ENCODE data around the gene MSI2. TPM values are rescaled to one million over a fixed set of nuclear protein-coding genes. Genes with fewer than 3 reads are reported as not detected.

Gene MSI2
- total RNA-seq, 6 experiments from 2014 or later: 12.0 to 22.6 (median 19.4) TPM

DNA sequence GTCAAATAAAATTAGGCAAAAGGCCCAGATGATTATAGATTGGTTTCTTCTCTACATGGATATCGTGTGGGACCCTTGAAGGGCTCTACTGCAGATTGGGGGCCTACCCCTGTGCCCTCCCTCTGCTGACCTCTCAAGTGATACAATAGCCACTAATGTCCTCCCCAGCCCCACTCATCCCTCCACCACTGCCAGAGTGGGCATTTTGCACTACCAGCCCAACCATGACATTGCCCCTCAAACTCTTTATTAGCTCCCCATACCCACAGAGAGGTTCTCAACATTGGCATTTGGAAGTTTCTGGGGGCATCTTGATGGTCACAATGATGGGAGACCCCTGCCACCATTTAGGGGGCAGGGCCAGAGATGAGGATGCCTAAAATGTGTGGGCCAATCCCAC lies 446.9 kb downstream of the MSI2 start:
- H3K4me3 ChIP-seq: no peak overlapping the region
- H3K9me3 ChIP-seq: no peaks in the 10 kb centered on the region
- intact Hi-C loops (cut with DNase I): no loop called here
- no peaks in the 10 kb centered on the region for H3K4me1 ChIP-seq
- TF ChIP-seq, protein P1, sequence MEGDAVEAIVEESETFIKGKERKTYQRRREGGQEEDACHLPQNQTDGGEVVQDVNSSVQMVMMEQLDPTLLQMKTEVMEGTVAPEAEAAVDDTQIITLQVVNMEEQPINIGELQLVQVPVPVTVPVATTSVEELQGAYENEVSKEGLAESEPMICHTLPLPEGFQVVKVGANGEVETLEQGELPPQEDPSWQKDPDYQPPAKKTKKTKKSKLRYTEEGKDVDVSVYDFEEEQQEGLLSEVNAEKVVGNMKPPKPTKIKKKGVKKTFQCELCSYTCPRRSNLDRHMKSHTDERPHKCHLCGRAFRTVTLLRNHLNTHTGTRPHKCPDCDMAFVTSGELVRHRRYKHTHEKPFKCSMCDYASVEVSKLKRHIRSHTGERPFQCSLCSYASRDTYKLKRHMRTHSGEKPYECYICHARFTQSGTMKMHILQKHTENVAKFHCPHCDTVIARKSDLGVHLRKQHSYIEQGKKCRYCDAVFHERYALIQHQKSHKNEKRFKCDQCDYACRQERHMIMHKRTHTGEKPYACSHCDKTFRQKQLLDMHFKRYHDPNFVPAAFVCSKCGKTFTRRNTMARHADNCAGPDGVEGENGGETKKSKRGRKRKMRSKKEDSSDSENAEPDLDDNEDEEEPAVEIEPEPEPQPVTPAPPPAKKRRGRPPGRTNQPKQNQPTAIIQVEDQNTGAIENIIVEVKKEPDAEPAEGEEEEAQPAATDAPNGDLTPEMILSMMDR (IDR thresholded peaks at IDR 0.05): no peak
- TF ChIP-seq POLR2A (IDR thresholded peaks at IDR 0.05): no peak
- WGBS (ENCODE audit: insufficient coverage, low coverage, low lambda C conversion rate, missing lambda C conversion rate): 50% methylated on average over 1 of the region's 1 CpG
- no peaks in the 10 kb centered on the region for H3K36me3 ChIP-seq
- ATAC-seq (no peak), DNase-seq (no peak)
- H3K27me3 ChIP-seq: no peaks in the 10 kb centered on the region
- no peak overlapping the region for H3K27ac ChIP-seq

DNA sequence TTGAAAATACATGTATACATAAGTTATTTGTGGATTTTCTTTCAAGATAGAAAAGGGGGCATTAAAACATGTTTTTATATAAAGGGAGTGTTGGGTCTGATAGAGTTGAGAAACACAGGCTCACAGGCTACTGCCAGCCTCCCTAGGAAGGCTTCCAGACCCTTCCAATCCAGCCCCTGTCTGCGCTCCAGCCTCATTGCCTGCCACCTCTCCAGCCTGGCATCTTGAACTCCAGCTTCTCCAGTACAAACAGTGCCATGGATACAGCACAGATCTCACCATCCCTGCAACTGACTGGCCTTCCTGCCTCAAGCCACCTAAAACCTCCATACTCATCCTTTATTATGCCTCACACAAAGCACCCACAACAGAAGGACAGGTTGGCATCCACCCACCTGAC lies 448.1 kb downstream of the MSI2 start:
- no peak overlapping the region for H3K27ac ChIP-seq
- H3K4me3 ChIP-seq: no peak overlapping the region
- WGBS (ENCODE audit: insufficient coverage, low coverage, low lambda C conversion rate, missing lambda C conversion rate): 100% methylated on average over 1 of the region's 1 CpG
- no peaks in the 10 kb centered on the region for H3K9me3 ChIP-seq
- no peaks in the 10 kb centered on the region for H3K36me3 ChIP-seq
- no peaks in the 10 kb centered on the region for H3K27me3 ChIP-seq
- intact Hi-C loops (cut with DNase I): no loop called here
- TF ChIP-seq, protein P1 (IDR thresholded peaks at IDR 0.05): no peak
- TF ChIP-seq POLR2A (IDR thresholded peaks at IDR 0.05): no peak
- H3K4me1 ChIP-seq: no peaks in the 10 kb centered on the region
- DNase-seq: no peak
- ATAC-seq: no peak

DNA sequence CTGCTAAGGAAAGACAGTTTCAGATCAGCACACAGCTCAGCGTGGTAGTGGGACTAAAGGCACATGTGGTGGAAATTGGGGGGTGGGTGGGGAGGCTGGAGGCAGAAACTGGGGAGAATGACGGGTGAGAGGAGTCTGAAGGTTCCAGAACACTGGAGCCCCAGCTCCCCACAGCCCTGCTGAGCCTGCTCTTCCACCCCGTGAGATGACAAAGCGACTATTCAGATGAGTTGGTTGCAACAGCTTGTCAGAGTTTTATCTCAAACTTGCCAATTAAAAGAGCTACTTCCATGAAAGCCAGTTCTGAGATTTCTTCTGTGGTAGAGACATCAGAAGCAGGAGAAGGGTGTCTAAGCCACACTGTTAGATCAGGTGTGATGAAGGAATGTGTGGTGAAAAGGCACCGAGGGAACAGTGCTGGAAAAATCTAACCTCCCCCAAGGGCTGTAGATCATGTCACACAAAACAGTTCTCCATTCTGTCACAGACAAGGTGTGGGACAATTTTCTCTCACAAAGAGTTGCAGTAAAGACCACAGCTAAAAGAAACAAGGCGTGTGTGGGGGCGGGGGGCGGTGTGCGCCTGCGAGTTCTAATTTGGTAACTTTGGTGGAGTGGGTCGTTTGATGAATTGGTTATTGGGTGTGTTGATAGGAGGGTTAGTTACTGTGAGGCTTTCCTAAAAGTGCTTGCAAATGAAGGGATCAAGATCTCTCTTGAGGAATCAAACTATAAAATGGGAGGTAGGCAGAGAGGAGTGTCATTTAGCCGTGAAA lies 449.8 kb downstream of the MSI2 start:
- intact Hi-C loops (cut with DNase I): no loop called here
- Histone ChIP-seq H3K9me3 (no peaks in the 10 kb centered on the region), H3K27me3 (no peaks in the 10 kb centered on the region), H3K4me3 (no peak overlapping the region), H3K27ac (no peak overlapping the region), H3K36me3 (no peaks in the 10 kb centered on the region), H3K4me1 (no peaks in the 10 kb centered on the region)
- TF ChIP-seq, protein P1 (IDR thresholded peaks at IDR 0.05): no peak
- TF ChIP-seq POLR2A (IDR thresholded peaks at IDR 0.05): no peak
- ATAC-seq (no peak), DNase-seq (no peak)
- 54% methylated on average over 12 of the region's 12 CpGs for WGBS (ENCODE audit: insufficient coverage, low coverage, low lambda C conversion rate, missing lambda C conversion rate)

DNA sequence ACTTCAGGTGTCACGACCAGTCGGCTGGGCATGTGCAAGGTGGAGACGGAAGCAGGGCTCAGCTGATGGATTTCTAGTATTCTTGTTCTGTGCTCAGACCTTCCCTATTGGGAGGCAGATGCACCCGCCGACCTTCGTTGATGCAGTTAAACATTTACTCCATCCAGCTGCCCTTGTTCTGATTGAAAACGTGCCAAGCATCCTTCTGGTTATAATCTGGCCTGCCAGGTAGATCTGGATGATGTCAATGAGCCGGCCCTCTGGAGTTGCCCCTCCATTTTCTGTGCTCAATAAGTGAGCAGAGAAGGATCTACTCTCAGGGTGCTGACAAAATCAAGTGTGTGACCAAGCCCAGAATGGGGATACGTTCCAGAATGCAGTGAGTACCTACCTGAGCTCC lies 450.4 kb downstream of the MSI2 start:
- no peak overlapping the region for H3K27ac ChIP-seq
- ATAC-seq (no peak), DNase-seq (no peak)
- no peaks in the 10 kb centered on the region for H3K36me3 ChIP-seq
- TF ChIP-seq POLR2A (IDR thresholded peaks at IDR 0.05): no peak
- TF ChIP-seq, protein P1 (IDR thresholded peaks at IDR 0.05): no peak
- no peaks in the 10 kb centered on the region for H3K9me3 ChIP-seq
- WGBS (ENCODE audit: insufficient coverage, low coverage, low lambda C conversion rate, missing lambda C conversion rate): 48% methylated on average over 9 of the region's 9 CpGs
- no peak overlapping the region for H3K4me3 ChIP-seq
- intact Hi-C loops (cut with DNase I): no loop called here
- no peaks in the 10 kb centered on the region for H3K27me3 ChIP-seq
- H3K4me1 ChIP-seq: no peaks in the 10 kb centered on the region

Measured in right lobe of liver (tissue), 6 donors.